Measurements from ENCODE around the gene CYP11A1.
A peak's percentile ranks its signal among the peaks of the same experiment; 100 is the strongest.

The CYP11A1 gene

GRCh38 chr15:74319138-74319460 lies 48.3 kb downstream of the CYP11A1 start:
- DNase-seq, result no peak

GRCh38 chr15:74318376-74319137 lies 48.9 kb downstream of the CYP11A1 start:
- DNase-seq, result no peak

GRCh38 chr15:74317820-74318375 lies 49.5 kb downstream of the CYP11A1 start:
- DNase-seq, result no peak

GRCh38 chr15:74316141-74316540 lies 51.3 kb downstream of the CYP11A1 start:
- no peak for DNase-seq

- peak; percentile 39 for DNase-seq
These were observed 51.8 kb downstream of the CYP11A1 start for GRCh38 chr15:74315626-74316025.

- no peak for DNase-seq
These were observed 52.5 kb downstream of the CYP11A1 start for GRCh38 chr15:74314795-74315438.

GRCh38 chr15:74313889-74314288 lies 53.6 kb downstream of the CYP11A1 start:
- no peak for DNase-seq

- DNase-seq, result no peak
These were observed 54.9 kb downstream of the CYP11A1 start for GRCh38 chr15:74312445-74313007.

- DNase-seq, result peak; percentile 82
These were observed 55.6 kb downstream of the CYP11A1 start for GRCh38 chr15:74311734-74312444.

GRCh38 chr15:74307827-74308811 lies 59.3 kb downstream of the CYP11A1 start:
- peak; percentile 65 for DNase-seq

- DNase-seq, result no peak
These were observed 60.6 kb downstream of the CYP11A1 start for GRCh38 chr15:74306781-74307217.

- no peak for DNase-seq
These were observed 61.8 kb downstream of the CYP11A1 start for GRCh38 chr15:74305687-74306086.

GRCh38 chr15:74304431-74304830 lies 63.0 kb downstream of the CYP11A1 start:
- no peak for DNase-seq

GRCh38 chr15:74303741-74304309 lies 63.6 kb downstream of the CYP11A1 start:
- no peak for DNase-seq

- DNase-seq, result peak; percentile 25
These were observed 64.6 kb downstream of the CYP11A1 start for GRCh38 chr15:74302821-74303359.

- DNase-seq, result no peak
These were observed 65.7 kb downstream of the CYP11A1 start for GRCh38 chr15:74301583-74302361.

GRCh38 chr15:74300057-74300795 lies 67.2 kb downstream of the CYP11A1 start:
- DNase-seq, result no peak

GRCh38 chr15:74297887-74298286 lies 69.6 kb downstream of the CYP11A1 start:
- no peak for DNase-seq

GRCh38 chr15:74295800-74296199 lies 71.6 kb downstream of the CYP11A1 start:
- no peak for DNase-seq

GRCh38 chr15:74294010-74294409 lies 73.4 kb downstream of the CYP11A1 start:
- DNase-seq, result no peak

Data from OCI-M1 (cell line).